ENCODE measurements around the gene PYCR2. TPM values are rescaled to one million over a fixed set of nuclear protein-coding genes. Genes with fewer than 3 reads are reported as not detected.
A peak's percentile ranks its signal among the peaks of the same experiment; 100 is the strongest.

The PYCR2 gene
- total RNA-seq, 4 donors from 2014 or later: 19.5 to 66.4 (median 38.8) TPM

DNA sequence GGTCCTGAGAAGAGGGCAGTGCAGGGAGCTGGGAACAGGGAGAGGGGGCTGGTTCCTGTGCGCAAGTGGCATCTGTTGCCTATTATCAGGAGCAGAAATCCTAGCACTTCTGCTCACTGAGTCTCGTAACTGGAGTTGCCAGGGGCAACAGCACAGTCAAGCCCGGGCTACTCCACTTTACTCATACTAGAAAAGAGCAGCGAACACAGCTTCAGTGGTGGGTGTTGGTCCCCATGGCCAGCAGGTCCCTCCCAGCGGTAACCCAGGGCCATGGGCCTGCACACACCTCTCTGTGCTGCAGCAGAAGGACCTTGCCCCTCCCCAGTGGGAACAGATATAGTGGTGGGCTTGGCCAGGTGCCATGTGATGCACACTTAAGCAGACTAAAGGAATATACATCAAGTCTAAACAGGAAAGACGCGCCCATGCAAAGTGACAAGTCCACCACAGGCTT is 8.5 kb downstream of the PYCR2 start:
- Histone ChIP-seq H3K4me1 (no peaks in the 10 kb centered on the region), H3K27ac (no peak overlapping the region), H3K4me3 (no peak overlapping the region), H3K9me3 (no peaks in the 10 kb centered on the region), H3K27me3 (no peaks in the 10 kb centered on the region), H3K36me3 (no peaks in the 10 kb centered on the region)
- intact Hi-C loops (cut with DNase I; ENCODE audit: low total_unique reads): loop anchor here (10.0 kb wide), 1 partner anchor 59 kb away; no protein-coding TSS in a partner anchor
- TF ChIP-seq POLR2A (IDR thresholded peaks at IDR 0.05) (no peak), CTCF (IDR thresholded peaks at IDR 0.05) (no peak)
- DNase-seq: no peak

DNA sequence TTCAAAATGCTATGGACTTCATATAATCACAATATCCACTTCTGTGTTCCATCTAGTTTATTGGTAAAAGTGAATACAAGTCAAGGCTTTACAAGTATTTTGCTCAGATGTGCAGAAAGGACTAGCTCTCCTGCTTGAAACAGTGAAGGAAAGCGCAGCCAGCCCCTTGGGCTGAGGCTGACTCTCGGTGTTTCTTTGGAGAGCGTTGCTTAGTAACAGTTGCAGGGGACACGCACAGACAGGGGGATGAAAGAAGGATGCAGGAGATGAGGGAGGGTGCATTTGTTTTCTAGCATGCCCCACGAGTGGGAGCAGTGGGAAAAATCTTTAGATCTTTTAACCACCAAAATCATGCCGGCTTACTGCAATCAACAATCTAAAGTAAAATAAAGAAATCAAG is 9.1 kb downstream of the PYCR2 start:
- intact Hi-C loops (cut with DNase I; ENCODE audit: low total_unique reads): loop anchor here (10.0 kb wide), 1 partner anchor 60 kb away; no protein-coding TSS in a partner anchor
- H3K4me1 ChIP-seq: no peaks in the 10 kb centered on the region
- DNase-seq: no peak
- no peaks in the 10 kb centered on the region for H3K27me3 ChIP-seq
- H3K4me3 ChIP-seq: no peak overlapping the region
- no peak overlapping the region for H3K27ac ChIP-seq
- no peak for TF ChIP-seq POLR2A (IDR thresholded peaks at IDR 0.05)
- no peak for TF ChIP-seq CTCF (IDR thresholded peaks at IDR 0.05)
- no peaks in the 10 kb centered on the region for H3K9me3 ChIP-seq
- no peaks in the 10 kb centered on the region for H3K36me3 ChIP-seq

- no peaks in the 10 kb centered on the region for H3K27me3 ChIP-seq
- intact Hi-C loops (cut with DNase I; ENCODE audit: low total_unique reads): loop anchor here (10.0 kb wide), 1 partner anchor 60 kb away; no protein-coding TSS in a partner anchor
- H3K4me1 ChIP-seq: no peaks in the 10 kb centered on the region
- TF ChIP-seq CTCF (IDR thresholded peaks at IDR 0.05) (no peak), POLR2A (IDR thresholded peaks at IDR 0.05) (no peak)
- H3K36me3 ChIP-seq: no peaks in the 10 kb centered on the region
- DNase-seq: no peak
- no peak overlapping the region for H3K27ac ChIP-seq
- H3K4me3 ChIP-seq: no peak overlapping the region
- no peaks in the 10 kb centered on the region for H3K9me3 ChIP-seq
Observed at GRCh38 chr1:225914391-225914790, 9.7 kb downstream of the PYCR2 start.

DNA sequence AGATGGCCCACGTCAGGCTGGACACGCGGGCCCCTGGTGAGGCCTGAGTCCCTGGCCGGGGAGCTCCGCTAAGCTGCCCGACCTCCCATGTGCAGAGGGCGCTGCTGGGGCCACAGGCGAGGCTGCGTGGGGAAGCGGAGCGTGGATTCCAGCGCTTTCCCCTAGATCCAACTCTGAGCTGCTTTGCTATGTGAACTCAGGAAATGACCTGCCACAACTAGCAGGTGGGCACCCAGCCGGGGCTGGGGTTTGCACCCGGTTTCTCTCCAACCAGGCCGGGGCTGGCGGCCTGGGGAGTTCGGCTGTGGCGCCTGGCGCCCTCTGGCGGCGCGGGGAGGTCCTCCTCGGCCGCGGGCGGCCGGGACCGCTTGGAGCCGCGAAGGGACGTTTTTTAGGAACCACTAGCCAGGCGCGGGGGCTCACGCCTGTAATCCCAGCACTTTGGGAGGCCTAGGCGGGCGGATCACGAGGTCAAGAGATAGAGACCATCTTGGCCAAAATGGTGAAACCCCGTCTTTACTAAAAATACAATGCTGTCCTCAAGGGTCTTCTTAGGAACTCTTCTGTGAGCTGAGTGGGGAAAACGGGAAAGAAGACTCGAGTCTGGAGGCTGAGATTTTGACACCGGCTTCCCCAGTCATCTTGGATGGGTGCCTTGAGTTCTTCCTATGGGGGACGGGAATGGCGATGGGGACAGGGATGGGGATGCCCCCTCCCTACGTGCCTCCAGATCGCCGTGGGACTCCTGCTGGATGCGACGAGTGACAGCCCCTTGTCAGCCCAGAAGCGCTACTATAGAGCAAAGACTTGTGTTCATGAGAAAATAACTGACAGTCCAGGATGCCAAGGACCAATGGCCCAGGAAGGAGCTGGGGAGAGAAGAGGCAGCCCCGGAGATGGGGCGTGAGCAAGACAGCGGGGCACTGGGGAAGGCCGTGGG is 12.6 kb downstream of the PYCR2 start:
- H3K4me3 ChIP-seq: no peak overlapping the region
- no peaks in the 10 kb centered on the region for H3K36me3 ChIP-seq
- H3K9me3 ChIP-seq: no peaks in the 10 kb centered on the region
- no peaks in the 10 kb centered on the region for H3K27me3 ChIP-seq
- H3K4me1 ChIP-seq: no peaks in the 10 kb centered on the region
- intact Hi-C loops (cut with DNase I; ENCODE audit: low total_unique reads): loop anchor here (2.0 to 10.0 kb wide), 2 partner anchors 63 to 437 kb away; no protein-coding TSS in a partner anchor
- peak; percentile 46 to 74 for DNase-seq
- TF ChIP-seq CTCF (IDR thresholded peaks at IDR 0.05) (peak; percentile 82 to 93 (median 85)), POLR2A (IDR thresholded peaks at IDR 0.05) (no peak)
- peak overlapping the region in 1 of 2 donors; percentile 4 for H3K27ac ChIP-seq

GRCh38 chr1:225909477-225909876 is 14.6 kb downstream of the PYCR2 start:
- H3K27me3 ChIP-seq: no peaks in the 10 kb centered on the region
- TF ChIP-seq POLR2A (IDR thresholded peaks at IDR 0.05) (no peak), CTCF (IDR thresholded peaks at IDR 0.05) (no peak)
- no peaks in the 10 kb centered on the region for H3K9me3 ChIP-seq
- H3K4me1 ChIP-seq: no peaks in the 10 kb centered on the region
- DNase-seq: no peak
- H3K4me3 ChIP-seq: no peak overlapping the region
- H3K27ac ChIP-seq: no peak overlapping the region
- intact Hi-C loops (cut with DNase I; ENCODE audit: low total_unique reads): no loop called here
- no peaks in the 10 kb centered on the region for H3K36me3 ChIP-seq
